Osteoblast (primary cell): ENCODE data around the gene ITPRID1. TPM values are rescaled to one million over a fixed set of nuclear protein-coding genes. Genes with fewer than 3 reads are reported as not detected.

Experiments used
- DNase-seq: peaks from one replicate; pipeline ENCODE4 v3.0.0; 2011; ENCODE audit warnings: low spot score, mixed read lengths; ENCODE audit not compliant: insufficient read length; ENCODE audit errors: missing footprints
- H2AFZ ChIP-seq: 2 replicates; pipeline ENCODE4 v1.6.0; 2011; ENCODE audit warnings: mild to moderate bottlenecking, low read length
- H3K27ac ChIP-seq: 2 replicates; pipeline ENCODE4 v1.5.1; 2011; ENCODE audit warnings: mild to moderate bottlenecking, low read depth, low read length, moderate library complexity
- H3K27me3 ChIP-seq: 2 replicates; pipeline ENCODE4 v1.6.0; 2012; ENCODE audit warnings: mild to moderate bottlenecking, control low read depth, inconsistent platforms, low read length, moderate library complexity; ENCODE audit not compliant: insufficient read depth
- H3K36me3 ChIP-seq: 2 replicates; pipeline ENCODE4 v1.5.1; 2011; ENCODE audit warnings: mild to moderate bottlenecking, low read length, control low read depth, moderate library complexity; ENCODE audit not compliant: insufficient read depth
- H3K4me1 ChIP-seq: 2 replicates; pipeline ENCODE4 v1.5.1; 2011; ENCODE audit warnings: mild to moderate bottlenecking, low read length, control low read depth, moderate library complexity; ENCODE audit not compliant: insufficient read depth
- H3K4me2 ChIP-seq: 2 replicates; pipeline ENCODE4 v1.6.0; 2011; ENCODE audit warnings: mild to moderate bottlenecking, low read length; ENCODE audit not compliant: insufficient read depth
- H3K4me3 ChIP-seq: fragments of 200-600 bp; sonication (generic); 3 replicates; pipeline ENCODE4 v1.5.1; 2012; ENCODE audit warnings: mild to moderate bottlenecking, low read length, inconsistent platforms; ENCODE audit not compliant: insufficient read depth
- H3K79me2 ChIP-seq: 2 replicates; pipeline ENCODE4 v1.6.0; 2012; ENCODE audit warnings: mild to moderate bottlenecking, low read length, control low read depth, inconsistent platforms; ENCODE audit not compliant: insufficient read depth
- H3K9me3 ChIP-seq: 2 replicates; pipeline ENCODE4 v1.5.1; 2011; ENCODE audit warnings: low read depth, low read length, control low read depth
- H4K20me1 ChIP-seq: 2 replicates; pipeline ENCODE4 v1.6.0; 2012; ENCODE audit warnings: mild to moderate bottlenecking, low read length, control low read depth; ENCODE audit not compliant: insufficient read depth
- total RNA-seq: library from RNA; depleted of rRNA; stranded (reverse); fragments of >200 nt; gene quantifications from 2 replicates; pipeline ENCODE4 v1.2.3, GENCODE V29; 2012
- TF ChIP-seq, protein P1 (sequence below): IDR thresholded peaks from 2 replicates; pipeline ENCODE4 v1.5.1; 2011; ENCODE audit warnings: mild to moderate bottlenecking, low read depth, low read length, moderate library complexity; ENCODE audit errors: extremely low read depth

The ITPRID1 gene
- total RNA-seq, 1 donor = not detected

DNA sequence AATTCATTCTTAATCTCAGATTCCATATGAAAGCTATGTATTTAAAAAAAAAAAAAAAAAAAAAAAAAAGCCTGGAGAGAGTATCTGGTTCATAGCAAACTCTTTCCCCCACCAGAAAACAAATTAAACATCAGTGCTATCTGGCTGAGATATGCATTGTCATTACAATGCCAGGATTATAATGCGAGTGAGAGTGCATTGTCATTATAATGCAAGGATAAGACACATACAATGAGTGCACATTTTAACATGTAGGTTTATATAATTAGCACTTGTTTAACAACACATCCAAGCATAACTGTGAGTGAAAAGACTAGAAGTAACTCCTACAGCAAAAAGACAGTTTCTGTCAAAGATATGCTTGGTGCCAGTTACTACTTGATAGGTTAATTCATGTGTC lies 48.1 kb downstream of the ITPRID1 start:
- H3K27me3 ChIP-seq = no peaks in the 10 kb centered on the region
- no peaks in the 10 kb centered on the region for H3K9me3 ChIP-seq
- no peak overlapping the region for H3K4me3 ChIP-seq
- TF ChIP-seq, protein P1, sequence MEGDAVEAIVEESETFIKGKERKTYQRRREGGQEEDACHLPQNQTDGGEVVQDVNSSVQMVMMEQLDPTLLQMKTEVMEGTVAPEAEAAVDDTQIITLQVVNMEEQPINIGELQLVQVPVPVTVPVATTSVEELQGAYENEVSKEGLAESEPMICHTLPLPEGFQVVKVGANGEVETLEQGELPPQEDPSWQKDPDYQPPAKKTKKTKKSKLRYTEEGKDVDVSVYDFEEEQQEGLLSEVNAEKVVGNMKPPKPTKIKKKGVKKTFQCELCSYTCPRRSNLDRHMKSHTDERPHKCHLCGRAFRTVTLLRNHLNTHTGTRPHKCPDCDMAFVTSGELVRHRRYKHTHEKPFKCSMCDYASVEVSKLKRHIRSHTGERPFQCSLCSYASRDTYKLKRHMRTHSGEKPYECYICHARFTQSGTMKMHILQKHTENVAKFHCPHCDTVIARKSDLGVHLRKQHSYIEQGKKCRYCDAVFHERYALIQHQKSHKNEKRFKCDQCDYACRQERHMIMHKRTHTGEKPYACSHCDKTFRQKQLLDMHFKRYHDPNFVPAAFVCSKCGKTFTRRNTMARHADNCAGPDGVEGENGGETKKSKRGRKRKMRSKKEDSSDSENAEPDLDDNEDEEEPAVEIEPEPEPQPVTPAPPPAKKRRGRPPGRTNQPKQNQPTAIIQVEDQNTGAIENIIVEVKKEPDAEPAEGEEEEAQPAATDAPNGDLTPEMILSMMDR = no peak
- H3K36me3 ChIP-seq = no peaks in the 10 kb centered on the region
- no peak for DNase-seq
- no peaks in the 10 kb centered on the region for H3K79me2 ChIP-seq
- no peak overlapping the region for H2AFZ ChIP-seq
- no peaks in the 10 kb centered on the region for H3K4me1 ChIP-seq
- H4K20me1 ChIP-seq = no peaks in the 10 kb centered on the region
- H3K27ac ChIP-seq = no peak overlapping the region
- H3K4me2 ChIP-seq = no peak overlapping the region

DNA sequence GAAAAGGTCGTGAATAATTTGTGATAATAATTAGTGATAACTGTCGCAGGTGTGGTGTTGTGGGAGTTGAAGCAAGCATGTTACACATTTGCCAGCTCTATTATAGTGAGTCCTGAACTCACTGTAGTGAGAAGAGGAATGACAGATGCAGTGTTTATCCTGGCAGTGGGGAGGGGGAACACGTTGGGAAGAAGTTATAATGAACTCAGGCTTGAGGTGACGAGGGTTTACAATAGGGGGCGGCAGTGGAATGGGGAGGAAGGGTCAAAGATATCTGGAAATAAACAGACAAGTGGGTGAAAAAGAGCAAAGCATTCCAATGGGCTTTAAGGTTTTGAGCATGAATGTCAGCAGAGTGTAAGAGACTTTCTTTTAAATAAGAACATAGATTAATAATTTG lies 49.6 kb downstream of the ITPRID1 start:
- Histone ChIP-seq H3K9me3 (no peaks in the 10 kb centered on the region), H3K4me2 (no peak overlapping the region), H4K20me1 (no peaks in the 10 kb centered on the region), H3K4me3 (no peak overlapping the region), H3K79me2 (no peaks in the 10 kb centered on the region), H3K36me3 (no peaks in the 10 kb centered on the region), H3K27me3 (no peaks in the 10 kb centered on the region), H2AFZ (no peak overlapping the region), H3K4me1 (no peaks in the 10 kb centered on the region), H3K27ac (no peak overlapping the region)
- no peak for DNase-seq
- TF ChIP-seq, protein P1 = no peak

DNA sequence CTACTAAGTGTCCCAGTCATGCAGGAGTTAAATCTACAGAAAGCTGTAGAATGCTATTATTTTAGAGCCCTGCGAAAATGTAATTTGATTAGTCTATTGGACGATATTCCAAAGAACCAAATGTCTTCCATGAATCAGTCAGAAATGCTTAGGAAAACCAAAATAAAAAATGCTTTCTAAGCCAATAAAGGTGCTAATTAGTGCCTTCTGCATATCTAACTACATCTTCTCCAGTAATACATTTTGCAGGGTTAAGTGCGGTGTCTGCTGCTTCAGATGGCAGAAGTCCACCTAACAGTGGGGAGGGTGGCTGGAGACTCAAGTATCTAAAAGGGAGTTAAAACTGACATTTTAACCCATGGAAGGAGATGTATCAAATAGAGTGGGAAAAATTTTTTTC lies 50.1 kb downstream of the ITPRID1 start:
- H3K36me3 ChIP-seq = no peaks in the 10 kb centered on the region
- DNase-seq = no peak
- H3K27ac ChIP-seq = no peak overlapping the region
- H3K79me2 ChIP-seq = no peaks in the 10 kb centered on the region
- TF ChIP-seq, protein P1 = no peak
- H3K9me3 ChIP-seq = no peaks in the 10 kb centered on the region
- no peaks in the 10 kb centered on the region for H4K20me1 ChIP-seq
- no peaks in the 10 kb centered on the region for H3K27me3 ChIP-seq
- H3K4me1 ChIP-seq = no peaks in the 10 kb centered on the region
- H2AFZ ChIP-seq = no peak overlapping the region
- no peak overlapping the region for H3K4me2 ChIP-seq
- H3K4me3 ChIP-seq = no peak overlapping the region

DNA sequence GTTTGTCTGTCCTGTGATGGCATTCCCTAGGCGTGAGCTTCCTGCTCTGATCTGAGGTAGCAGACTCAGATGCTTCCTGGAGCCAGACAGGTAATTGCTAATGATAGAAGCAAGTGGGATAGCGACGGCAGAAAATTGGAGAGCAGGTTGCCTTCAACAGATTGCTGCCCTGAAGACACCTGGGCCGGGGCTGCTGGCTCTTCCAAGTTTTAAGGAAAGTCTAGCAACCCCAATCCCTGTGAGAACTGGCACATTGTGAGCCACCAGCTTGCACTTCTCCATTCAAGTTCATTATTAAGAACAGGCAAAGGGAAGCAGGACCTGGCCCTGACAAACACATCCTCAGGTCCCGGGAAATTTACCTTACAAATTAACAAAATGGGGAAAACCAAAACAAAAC lies 50.8 kb downstream of the ITPRID1 start:
- H3K4me3 ChIP-seq = no peak overlapping the region
- no peak overlapping the region for H2AFZ ChIP-seq
- no peak for DNase-seq
- TF ChIP-seq, protein P1 = no peak
- no peaks in the 10 kb centered on the region for H3K27me3 ChIP-seq
- no peaks in the 10 kb centered on the region for H3K9me3 ChIP-seq
- no peak overlapping the region for H3K27ac ChIP-seq
- H3K79me2 ChIP-seq = no peaks in the 10 kb centered on the region
- no peaks in the 10 kb centered on the region for H3K36me3 ChIP-seq
- no peaks in the 10 kb centered on the region for H4K20me1 ChIP-seq
- no peak overlapping the region for H3K4me2 ChIP-seq
- H3K4me1 ChIP-seq = no peaks in the 10 kb centered on the region
